H1 (cell line): ENCODE measurements around the gene ZNF697. TPM values are rescaled to one million over a fixed set of nuclear protein-coding genes. Genes with fewer than 3 reads are reported as not detected.

Source experiments
- EP300 ChIP-seq, 2 experiments: IDR thresholded peaks; 1 replicate in 1 of 2; 2 replicates in 1 of 2; pipeline ENCODE4 v1.6.1; 2011 to 2012; ENCODE audit warnings: low read depth in 2 of 2, low read length in 2 of 2, mild to moderate bottlenecking in 2 of 2, borderline replicate concordance in 1 of 2, inconsistent platforms in 1 of 2, moderate library complexity in 1 of 2
- SAP30 ChIP-seq: fragments of 300-600 bp; sonication (generic); IDR thresholded peaks from 2 replicates; pipeline ENCODE4 v1.7.1; 2012; ENCODE audit warnings: low read length, moderate library complexity, mild to moderate bottlenecking, inconsistent platforms; ENCODE audit not compliant: insufficient read depth, insufficient replicate concordance
- polyA plus RNA-seq, 7 experiments: library from polyadenylated mRNA; depleted of rRNA in 3 of 7; stranded (reverse) in 5 of 7; unstranded in 2 of 7; fragments of >200 nt in 5 of 7; fragments of 200-250 nt in 2 of 7; gene quantifications; 1 replicate in 5 of 7; 2 replicates in 1 of 7; 4 replicates in 1 of 7; pipeline versions ENCODE4 v1.2.1 to v1.2.3, GENCODE V29; 2011 to 2013; ENCODE audit warnings: missing spikeins in 2 of 7, mixed read lengths in 2 of 7
- total RNA-seq: library from RNA; stranded (reverse); fragmentation: NEBNext Ultra II Directional; extraction: Animal tissue kit (Norgen Biotek cat#: 25700); gene quantifications from 2 replicates; pipeline ENCODE4 v1.2.1, GENCODE V29; 2021
- TF ChIP-seq, protein P1 (sequence below): fragments of 300-600 bp; sonication (generic); IDR thresholded peaks from 2 replicates; pipeline ENCODE4 v1.7.1; 2012; ENCODE audit warnings: low read length, moderate library complexity, mild to moderate bottlenecking, inconsistent platforms; ENCODE audit not compliant: insufficient replicate concordance

Gene ZNF697
- total and polyA plus RNA-seq, 2 of the 8 experiments (the other 6 are each of a cell fraction or from before 2014, with no cell fraction given): 5.6 to 18.3 TPM

DNA sequence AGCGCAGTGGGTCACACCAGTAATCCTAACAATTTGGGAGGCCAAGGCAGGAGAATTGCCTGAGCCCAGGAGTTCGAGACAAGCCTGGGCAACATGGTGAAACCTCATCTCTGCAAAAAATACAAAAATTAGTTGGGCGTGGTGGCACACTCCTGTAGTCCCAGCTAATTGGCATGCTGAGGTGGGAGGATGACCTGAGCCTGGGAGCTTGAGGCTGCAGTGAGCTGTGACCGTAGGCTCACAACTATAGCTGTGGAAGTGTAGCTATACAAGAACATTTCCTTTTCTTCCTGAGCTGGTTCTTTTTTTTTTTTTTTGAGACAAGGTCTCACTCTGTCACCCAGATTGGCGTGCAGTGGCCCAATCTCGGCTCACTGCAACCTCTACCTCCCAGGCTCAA, 19.1 kb upstream of the ZNF697 start (continued):
- TF ChIP-seq EP300 (IDR thresholded peaks at IDR 0.05; ENCODE audit: borderline replicate concordance in 1 of 2, low read depth in 2 of 2, low read length in 2 of 2) (no peak), SAP30 (no peak)
- TF ChIP-seq, protein P1, sequence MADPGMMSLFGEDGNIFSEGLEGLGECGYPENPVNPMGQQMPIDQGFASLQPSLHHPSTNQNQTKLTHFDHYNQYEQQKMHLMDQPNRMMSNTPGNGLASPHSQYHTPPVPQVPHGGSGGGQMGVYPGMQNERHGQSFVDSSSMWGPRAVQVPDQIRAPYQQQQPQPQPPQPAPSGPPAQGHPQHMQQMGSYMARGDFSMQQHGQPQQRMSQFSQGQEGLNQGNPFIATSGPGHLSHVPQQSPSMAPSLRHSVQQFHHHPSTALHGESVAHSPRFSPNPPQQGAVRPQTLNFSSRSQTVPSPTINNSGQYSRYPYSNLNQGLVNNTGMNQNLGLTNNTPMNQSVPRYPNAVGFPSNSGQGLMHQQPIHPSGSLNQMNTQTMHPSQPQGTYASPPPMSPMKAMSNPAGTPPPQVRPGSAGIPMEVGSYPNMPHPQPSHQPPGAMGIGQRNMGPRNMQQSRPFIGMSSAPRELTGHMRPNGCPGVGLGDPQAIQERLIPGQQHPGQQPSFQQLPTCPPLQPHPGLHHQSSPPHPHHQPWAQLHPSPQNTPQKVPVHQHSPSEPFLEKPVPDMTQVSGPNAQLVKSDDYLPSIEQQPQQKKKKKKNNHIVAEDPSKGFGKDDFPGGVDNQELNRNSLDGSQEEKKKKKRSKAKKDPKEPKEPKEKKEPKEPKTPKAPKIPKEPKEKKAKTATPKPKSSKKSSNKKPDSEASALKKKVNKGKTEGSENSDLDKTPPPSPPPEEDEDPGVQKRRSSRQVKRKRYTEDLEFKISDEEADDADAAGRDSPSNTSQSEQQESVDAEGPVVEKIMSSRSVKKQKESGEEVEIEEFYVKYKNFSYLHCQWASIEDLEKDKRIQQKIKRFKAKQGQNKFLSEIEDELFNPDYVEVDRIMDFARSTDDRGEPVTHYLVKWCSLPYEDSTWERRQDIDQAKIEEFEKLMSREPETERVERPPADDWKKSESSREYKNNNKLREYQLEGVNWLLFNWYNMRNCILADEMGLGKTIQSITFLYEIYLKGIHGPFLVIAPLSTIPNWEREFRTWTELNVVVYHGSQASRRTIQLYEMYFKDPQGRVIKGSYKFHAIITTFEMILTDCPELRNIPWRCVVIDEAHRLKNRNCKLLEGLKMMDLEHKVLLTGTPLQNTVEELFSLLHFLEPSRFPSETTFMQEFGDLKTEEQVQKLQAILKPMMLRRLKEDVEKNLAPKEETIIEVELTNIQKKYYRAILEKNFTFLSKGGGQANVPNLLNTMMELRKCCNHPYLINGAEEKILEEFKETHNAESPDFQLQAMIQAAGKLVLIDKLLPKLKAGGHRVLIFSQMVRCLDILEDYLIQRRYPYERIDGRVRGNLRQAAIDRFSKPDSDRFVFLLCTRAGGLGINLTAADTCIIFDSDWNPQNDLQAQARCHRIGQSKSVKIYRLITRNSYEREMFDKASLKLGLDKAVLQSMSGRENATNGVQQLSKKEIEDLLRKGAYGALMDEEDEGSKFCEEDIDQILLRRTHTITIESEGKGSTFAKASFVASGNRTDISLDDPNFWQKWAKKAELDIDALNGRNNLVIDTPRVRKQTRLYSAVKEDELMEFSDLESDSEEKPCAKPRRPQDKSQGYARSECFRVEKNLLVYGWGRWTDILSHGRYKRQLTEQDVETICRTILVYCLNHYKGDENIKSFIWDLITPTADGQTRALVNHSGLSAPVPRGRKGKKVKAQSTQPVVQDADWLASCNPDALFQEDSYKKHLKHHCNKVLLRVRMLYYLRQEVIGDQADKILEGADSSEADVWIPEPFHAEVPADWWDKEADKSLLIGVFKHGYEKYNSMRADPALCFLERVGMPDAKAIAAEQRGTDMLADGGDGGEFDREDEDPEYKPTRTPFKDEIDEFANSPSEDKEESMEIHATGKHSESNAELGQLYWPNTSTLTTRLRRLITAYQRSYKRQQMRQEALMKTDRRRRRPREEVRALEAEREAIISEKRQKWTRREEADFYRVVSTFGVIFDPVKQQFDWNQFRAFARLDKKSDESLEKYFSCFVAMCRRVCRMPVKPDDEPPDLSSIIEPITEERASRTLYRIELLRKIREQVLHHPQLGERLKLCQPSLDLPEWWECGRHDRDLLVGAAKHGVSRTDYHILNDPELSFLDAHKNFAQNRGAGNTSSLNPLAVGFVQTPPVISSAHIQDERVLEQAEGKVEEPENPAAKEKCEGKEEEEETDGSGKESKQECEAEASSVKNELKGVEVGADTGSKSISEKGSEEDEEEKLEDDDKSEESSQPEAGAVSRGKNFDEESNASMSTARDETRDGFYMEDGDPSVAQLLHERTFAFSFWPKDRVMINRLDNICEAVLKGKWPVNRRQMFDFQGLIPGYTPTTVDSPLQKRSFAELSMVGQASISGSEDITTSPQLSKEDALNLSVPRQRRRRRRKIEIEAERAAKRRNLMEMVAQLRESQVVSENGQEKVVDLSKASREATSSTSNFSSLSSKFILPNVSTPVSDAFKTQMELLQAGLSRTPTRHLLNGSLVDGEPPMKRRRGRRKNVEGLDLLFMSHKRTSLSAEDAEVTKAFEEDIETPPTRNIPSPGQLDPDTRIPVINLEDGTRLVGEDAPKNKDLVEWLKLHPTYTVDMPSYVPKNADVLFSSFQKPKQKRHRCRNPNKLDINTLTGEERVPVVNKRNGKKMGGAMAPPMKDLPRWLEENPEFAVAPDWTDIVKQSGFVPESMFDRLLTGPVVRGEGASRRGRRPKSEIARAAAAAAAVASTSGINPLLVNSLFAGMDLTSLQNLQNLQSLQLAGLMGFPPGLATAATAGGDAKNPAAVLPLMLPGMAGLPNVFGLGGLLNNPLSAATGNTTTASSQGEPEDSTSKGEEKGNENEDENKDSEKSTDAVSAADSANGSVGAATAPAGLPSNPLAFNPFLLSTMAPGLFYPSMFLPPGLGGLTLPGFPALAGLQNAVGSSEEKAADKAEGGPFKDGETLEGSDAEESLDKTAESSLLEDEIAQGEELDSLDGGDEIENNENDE: no peak
